ENCODE measurements around the gene AREL1. TPM values are rescaled to one million over a fixed set of nuclear protein-coding genes. Genes with fewer than 3 reads are reported as not detected.

The AREL1 gene
- total RNA-seq, 1 experiment from 2014 or later = 34.2 TPM

GRCh38 chr14:74627076-74627475, 85.8 kb downstream of the AREL1 start:
- no peak overlapping the region for H3K4me3 Mint-ChIP-seq
- no peak overlapping the region for H4K91ac ChIP-seq (ENCODE audit: insufficient read length, low read depth, low read length)
- no peaks in the 10 kb centered on the region for H3K79me2 ChIP-seq (ENCODE audit: insufficient read depth, low read length)
- no peak overlapping the region for H2BK5ac ChIP-seq (ENCODE audit: insufficient read length, low read length)
- H4K8ac ChIP-seq (replicated peaks; ENCODE audit: insufficient read length, low read depth, low read length) = no peak overlapping the region
- no peaks in the 10 kb centered on the region for H3K36me3 Mint-ChIP-seq (ENCODE audit: insufficient read depth in 1 of 3, low read depth in 3 of 3)
- H3K4me1 ChIP-seq (ENCODE audit: insufficient read depth, low read length) = no peaks in the 10 kb centered on the region
- no peak overlapping the region for H3K27ac Mint-ChIP-seq
- H4K5ac ChIP-seq (ENCODE audit: insufficient read length, low read depth, low read length) = no peak overlapping the region
- no peak overlapping the region for H2BK15ac ChIP-seq (ENCODE audit: low read depth, low read length)
- no peak overlapping the region for H3K23ac ChIP-seq (ENCODE audit: insufficient read length, low read depth, low read length)
- peaks cover 21 to 23% of the 10 kb centered on the region in 2 experiments for H3K4me1 Mint-ChIP-seq
- no peak overlapping the region for H3T11ph ChIP-seq (ENCODE audit: low read length)
- H3K27me3 Mint-ChIP-seq (ENCODE audit: low read depth) = peaks cover 2% of the 10 kb centered on the region
- TF ChIP-seq CTCF (conservative IDR thresholded peaks at IDR 0.05) = no peak
- no peak for DNase-seq
- no peaks in the 10 kb centered on the region for H3K9me3 Mint-ChIP-seq
- H3K14ac ChIP-seq (ENCODE audit: insufficient read depth, low read length) = no peak overlapping the region
- H3K4me2 ChIP-seq (ENCODE audit: insufficient read depth, insufficient read length, low read length) = no peak overlapping the region
- no peak overlapping the region for H2BK120ac ChIP-seq (ENCODE audit: low read depth, low read length, poor library complexity, severe bottlenecking)
- H3K27ac ChIP-seq (ENCODE audit: insufficient read length, low read depth, low read length) = no peak overlapping the region
- H3K18ac ChIP-seq (ENCODE audit: insufficient read length, low read depth, low read length) = no peak overlapping the region
- H2AFZ ChIP-seq (ENCODE audit: low read length) = no peak overlapping the region
- no peaks in the 10 kb centered on the region for H3K23me2 ChIP-seq (ENCODE audit: insufficient read length, low read depth, low read length, poor library complexity, severe bottlenecking)
- H3K4ac ChIP-seq (ENCODE audit: low read depth, low read length) = no peak overlapping the region
- H2BK12ac ChIP-seq (ENCODE audit: insufficient read length, low read depth, low read length) = no peak overlapping the region
- no peaks in the 10 kb centered on the region for H4K20me1 ChIP-seq (ENCODE audit: control insufficient read depth, insufficient read depth, insufficient read length)
- H3K27me3 ChIP-seq (ENCODE audit: insufficient read depth, low read length) = no peaks in the 10 kb centered on the region
- H3K79me1 ChIP-seq (ENCODE audit: insufficient read depth, low read depth, low read length, poor library complexity, severe bottlenecking) = no peaks in the 10 kb centered on the region
- no peaks in the 10 kb centered on the region for H3K9me3 ChIP-seq (ENCODE audit: control insufficient read depth, low read depth, low read length)
- no peak overlapping the region for H3K9ac ChIP-seq (ENCODE audit: extremely low read depth, insufficient read length, low read length)
- no peak overlapping the region for H3K56ac ChIP-seq (ENCODE audit: insufficient read length, low read depth, low read length)
- no peak overlapping the region for H2BK20ac ChIP-seq (ENCODE audit: low read depth, low read length, poor library complexity, severe bottlenecking)
- no CpG with 5 or more reads among the region's 8 CpGs for WGBS (ENCODE audit: extremely low coverage, insufficient read length, low lambda C conversion rate)
- H2AK5ac ChIP-seq (ENCODE audit: insufficient read length, low read length) = no peak overlapping the region
